ENCODE results near the gene PEX11B.

The PEX11B gene

GRCh38 chr1:145906954-145907753, 11.4 kb downstream of the PEX11B start:
- H3K9me3 ChIP-seq (ENCODE audit: insufficient read depth, low read length): no peaks in the 10 kb centered on the region
- TF ChIP-seq YY1 (IDR thresholded peaks at IDR 0.05; ENCODE audit: insufficient read depth, insufficient read length) (no peak), ZNF274 (IDR thresholded peaks at IDR 0.05; ENCODE audit: low read depth, low read length) (no peak), SUZ12 (IDR thresholded peaks at IDR 0.05; ENCODE audit: extremely low read depth, insufficient read depth, insufficient read length) (no peak)
- no peaks in the 10 kb centered on the region for H3K27me3 ChIP-seq (ENCODE audit: insufficient read depth, insufficient read length)
- no peak overlapping the region for H3K4me3 ChIP-seq (ENCODE audit: insufficient read length, low read depth)
- no peak overlapping the region for H3K9ac ChIP-seq (ENCODE audit: insufficient read length, low read depth)
- DNase-seq (ENCODE audit: low read depth, low spot score): no peak
- H3K36me3 ChIP-seq (ENCODE audit: insufficient read depth, insufficient read length, low read length): peaks cover 9% of the 10 kb centered on the region
- H3K4me1 ChIP-seq (ENCODE audit: insufficient read depth, insufficient read length): no peaks in the 10 kb centered on the region

GRCh38 chr1:145901312-145902021, 17.1 kb downstream of the PEX11B start:
- Histone ChIP-seq H3K4me1 (ENCODE audit: insufficient read depth, insufficient read length) (peaks cover 6% of the 10 kb centered on the region), H3K27me3 (ENCODE audit: insufficient read depth, insufficient read length) (no peaks in the 10 kb centered on the region), H3K9ac (ENCODE audit: insufficient read length, low read depth) (no peak overlapping the region), H3K9me3 (ENCODE audit: insufficient read depth, low read length) (no peaks in the 10 kb centered on the region), H3K4me3 (ENCODE audit: insufficient read length, low read depth) (no peak overlapping the region), H3K36me3 (ENCODE audit: insufficient read depth, insufficient read length, low read length) (no peaks in the 10 kb centered on the region)
- no peak for DNase-seq (ENCODE audit: low read depth, low spot score)
- TF ChIP-seq YY1 (IDR thresholded peaks at IDR 0.05; ENCODE audit: insufficient read depth, insufficient read length) (no peak), ZNF274 (IDR thresholded peaks at IDR 0.05; ENCODE audit: low read depth, low read length) (no peak), SUZ12 (IDR thresholded peaks at IDR 0.05; ENCODE audit: extremely low read depth, insufficient read depth, insufficient read length) (no peak)

- Histone ChIP-seq H3K9ac (ENCODE audit: insufficient read length, low read depth) (no peak overlapping the region), H3K4me1 (ENCODE audit: insufficient read depth, insufficient read length) (peaks cover 6% of the 10 kb centered on the region), H3K27me3 (ENCODE audit: insufficient read depth, insufficient read length) (no peaks in the 10 kb centered on the region), H3K36me3 (ENCODE audit: insufficient read depth, insufficient read length, low read length) (no peaks in the 10 kb centered on the region), H3K9me3 (ENCODE audit: insufficient read depth, low read length) (no peaks in the 10 kb centered on the region), H3K4me3 (ENCODE audit: insufficient read length, low read depth) (no peak overlapping the region)
- DNase-seq (ENCODE audit: low read depth, low spot score): no peak
- TF ChIP-seq SUZ12 (IDR thresholded peaks at IDR 0.05; ENCODE audit: extremely low read depth, insufficient read depth, insufficient read length): no peak
- no peak for TF ChIP-seq ZNF274 (IDR thresholded peaks at IDR 0.05; ENCODE audit: low read depth, low read length)
- no peak for TF ChIP-seq YY1 (IDR thresholded peaks at IDR 0.05; ENCODE audit: insufficient read depth, insufficient read length)
Observed at GRCh38 chr1:145898756-145899155, 19.8 kb downstream of the PEX11B start.

- Histone ChIP-seq H3K9ac (ENCODE audit: insufficient read length, low read depth) (no peak overlapping the region), H3K27me3 (ENCODE audit: insufficient read depth, insufficient read length) (no peaks in the 10 kb centered on the region), H3K36me3 (ENCODE audit: insufficient read depth, insufficient read length, low read length) (no peaks in the 10 kb centered on the region), H3K4me1 (ENCODE audit: insufficient read depth, insufficient read length) (peaks cover 6% of the 10 kb centered on the region), H3K4me3 (ENCODE audit: insufficient read length, low read depth) (no peak overlapping the region), H3K9me3 (ENCODE audit: insufficient read depth, low read length) (no peaks in the 10 kb centered on the region)
- no peak for DNase-seq (ENCODE audit: low read depth, low spot score)
- TF ChIP-seq SUZ12 (IDR thresholded peaks at IDR 0.05; ENCODE audit: extremely low read depth, insufficient read depth, insufficient read length) (no peak), ZNF274 (IDR thresholded peaks at IDR 0.05; ENCODE audit: low read depth, low read length) (no peak), YY1 (IDR thresholded peaks at IDR 0.05; ENCODE audit: insufficient read depth, insufficient read length) (no peak)
Observed at GRCh38 chr1:145897969-145898368, 20.5 kb downstream of the PEX11B start.

GRCh38 chr1:145895471-145895870, 23.0 kb downstream of the PEX11B start:
- Histone ChIP-seq H3K9me3 (ENCODE audit: insufficient read depth, low read length) (no peaks in the 10 kb centered on the region), H3K4me1 (ENCODE audit: insufficient read depth, insufficient read length) (peaks cover 6% of the 10 kb centered on the region), H3K36me3 (ENCODE audit: insufficient read depth, insufficient read length, low read length) (no peaks in the 10 kb centered on the region), H3K27me3 (ENCODE audit: insufficient read depth, insufficient read length) (no peaks in the 10 kb centered on the region), H3K9ac (ENCODE audit: insufficient read length, low read depth) (no peak overlapping the region), H3K4me3 (ENCODE audit: insufficient read length, low read depth) (no peak overlapping the region)
- no peak for DNase-seq (ENCODE audit: low read depth, low spot score)
- TF ChIP-seq YY1 (IDR thresholded peaks at IDR 0.05; ENCODE audit: insufficient read depth, insufficient read length) (no peak), SUZ12 (IDR thresholded peaks at IDR 0.05; ENCODE audit: extremely low read depth, insufficient read depth, insufficient read length) (no peak), ZNF274 (IDR thresholded peaks at IDR 0.05; ENCODE audit: low read depth, low read length) (no peak)

- DNase-seq (ENCODE audit: low read depth, low spot score): no peak
- Histone ChIP-seq H3K4me3 (ENCODE audit: insufficient read length, low read depth) (no peak overlapping the region), H3K9ac (ENCODE audit: insufficient read length, low read depth) (no peak overlapping the region), H3K4me1 (ENCODE audit: insufficient read depth, insufficient read length) (no peaks in the 10 kb centered on the region), H3K9me3 (ENCODE audit: insufficient read depth, low read length) (no peaks in the 10 kb centered on the region), H3K36me3 (ENCODE audit: insufficient read depth, insufficient read length, low read length) (no peaks in the 10 kb centered on the region), H3K27me3 (ENCODE audit: insufficient read depth, insufficient read length) (no peaks in the 10 kb centered on the region)
- TF ChIP-seq YY1 (IDR thresholded peaks at IDR 0.05; ENCODE audit: insufficient read depth, insufficient read length) (no peak), SUZ12 (IDR thresholded peaks at IDR 0.05; ENCODE audit: extremely low read depth, insufficient read depth, insufficient read length) (no peak), ZNF274 (IDR thresholded peaks at IDR 0.05; ENCODE audit: low read depth, low read length) (no peak)
Observed at GRCh38 chr1:145893306-145894055, 25.0 kb downstream of the PEX11B start.

Measured in NT2/D1 (cell line).